HepG2 (cell line): Measurements from ENCODE around the gene CHCHD6. TPM values are rescaled to one million over a fixed set of nuclear protein-coding genes. Genes with fewer than 3 reads are reported as not detected.

Source experiments
- ATAC-seq: fragments of 200-7000 bp; cut with Tn5 transposase; 3 replicates; pipeline ENCODE4 v1.9.1; 2020; ENCODE audit warnings: mild to moderate bottlenecking, moderate library complexity
- BruUV-seq: library from RNA; stranded (reverse); fragments of 400-500 nt; replicated peaks from 2 replicates; lab custom pipeline; 2021; lab: Mats Ljungman, UMichigan
- CTCF ChIA-PET: fragments of 300-600 bp; formaldehyde crosslinking; extraction: SDS; loops from one replicate; lab custom pipeline; 2021; ENCODE audit warnings: low total read pairs, inconsistent platforms, low intra/inter-chr PET ratio; lab: Yijun Ruan, JAX
- POLR2A ChIA-PET: fragments of 350-600 bp; sonication (Branson Sonifier 250); formaldehyde crosslinking; loops from one replicate; lab custom pipeline; 2020; ENCODE audit warnings: antibody characterized with exemption, inconsistent platforms; lab: Yijun Ruan, JAX
- DNase-seq: peaks from one replicate; pipeline ENCODE4 v3.0.0-alpha.2; 2015; ENCODE audit warnings: low spot score
- FAIRE-seq: peaks from 3 replicates; lab custom pipeline; 2011; peaks lifted over from hg19 to GRCh38; lab: Jason Lieb, UNC
- H2AFZ ChIP-seq: one replicate; pipeline ENCODE4 v1.6.1; 2011; ENCODE audit warnings: low read length, inconsistent platforms
- H3K27ac ChIP-seq: fragments of 300-600 bp; 3 replicates; pipeline ENCODE4 v1.8.0; 2011; ENCODE audit warnings: mixed run types, mild to moderate bottlenecking, mixed read lengths, low read length, inconsistent platforms; ENCODE audit not compliant: insufficient read depth; ENCODE audit errors: extremely low read length
- H3K27me3 ChIP-seq, 2 experiments: fragments of 200-600 bp in 1 of 2; 2 replicates in 1 of 2; 3 replicates in 1 of 2; pipeline versions ENCODE4 v1.6.0 to v1.8.0; 2011; ENCODE audit warnings: low read length in 2 of 2, mild to moderate bottlenecking in 2 of 2, moderate library complexity in 2 of 2, inconsistent platforms in 1 of 2; ENCODE audit not compliant: insufficient read depth in 2 of 2, control insufficient read depth in 1 of 2
- H3K36me3 ChIP-seq, 2 experiments: fragments of 200-600 bp in 1 of 2; replicated peaks in 1 of 2; 2 replicates in 1 of 2; 3 replicates in 1 of 2; pipeline versions ENCODE4 v1.5.1 to v1.8.0; 2011; ENCODE audit warnings: low read length in 2 of 2, inconsistent platforms in 1 of 2; ENCODE audit not compliant: insufficient read depth in 2 of 2, control insufficient read depth in 1 of 2
- H3K4me1 ChIP-seq: 2 replicates; pipeline ENCODE4 v1.5.1; 2012; ENCODE audit warnings: low read length, inconsistent platforms; ENCODE audit not compliant: insufficient read depth
- H3K4me2 ChIP-seq: 2 replicates; pipeline ENCODE4 v1.6.0; 2011; ENCODE audit warnings: low read depth, low read length, inconsistent platforms
- H3K4me3 ChIP-seq, 3 experiments: fragments of 200-600 bp in 1 of 3; sonication (generic), shearing (Covaris generic) in 1 of 3; replicated peaks in 1 of 3; 2 replicates each; pipeline ENCODE4 v1.5.1; 2011 to 2016; ENCODE audit warnings: low read length in 3 of 3, inconsistent platforms in 2 of 3, low read depth in 2 of 3, mild to moderate bottlenecking in 2 of 3, control low read depth in 1 of 3, mixed read lengths in 1 of 3; ENCODE audit not compliant: insufficient read depth in 1 of 3
- H3K79me2 ChIP-seq: one replicate; pipeline ENCODE4 v1.6.1; 2011; ENCODE audit warnings: low read length, inconsistent platforms; ENCODE audit not compliant: insufficient read depth
- H3K9ac ChIP-seq: 2 replicates; pipeline ENCODE4 v1.6.0; 2011; ENCODE audit warnings: mild to moderate bottlenecking, low read depth, low read length, inconsistent platforms; ENCODE audit not compliant: insufficient read depth
- H3K9me3 ChIP-seq: 2 replicates; pipeline ENCODE4 v1.5.1; 2012; ENCODE audit warnings: mild to moderate bottlenecking, low read length
- H4K20me1 ChIP-seq: 2 replicates; pipeline ENCODE4 v1.6.0; 2011; ENCODE audit warnings: inconsistent platforms, mild to moderate bottlenecking, low read length, moderate library complexity; ENCODE audit not compliant: insufficient read depth
- CEBPZ ChIP-seq: IDR thresholded peaks from 2 replicates; pipeline ENCODE4 v1.6.1; 2012; ENCODE audit warnings: low read length, improper control_type of control experiment
- GATAD1 ChIP-seq: IDR thresholded peaks from 2 replicates; pipeline ENCODE4 v1.6.1; 2016; ENCODE audit warnings: missing genetic modification reagents, missing compliant biosample characterization
- MTF2 ChIP-seq: sonication (generic); formaldehyde crosslinking; IDR thresholded peaks from 2 replicates; pipeline ENCODE4 v1.5.0; 2020; ENCODE audit warnings: missing genetic modification reagents, borderline replicate concordance
- MYC ChIP-seq: sonication (generic); formaldehyde crosslinking; IDR thresholded peaks from 2 replicates; pipeline ENCODE4 v1.9.0; 2021; ENCODE audit warnings: missing genetic modification reagents, borderline replicate concordance
- RBAK ChIP-seq: sonication (generic); formaldehyde crosslinking; IDR thresholded peaks from 2 replicates; pipeline ENCODE4 v1.5.1; 2020; ENCODE audit warnings: mild to moderate bottlenecking, missing genetic modification reagents
- RFXAP ChIP-seq: sonication (generic); formaldehyde crosslinking; IDR thresholded peaks from 2 replicates; pipeline ENCODE4 v1.4.0; 2020; ENCODE audit warnings: missing genetic modification reagents, borderline replicate concordance
- SALL1 ChIP-seq: sonication (generic); formaldehyde crosslinking; IDR thresholded peaks from 2 replicates; pipeline ENCODE4 v1.8.0; 2022; ENCODE audit warnings: mild to moderate bottlenecking, missing genetic modification reagents
- TERF1 ChIP-seq: sonication (generic); formaldehyde crosslinking; IDR thresholded peaks from 2 replicates; pipeline ENCODE4 v1.8.0; 2022; ENCODE audit warnings: mild to moderate bottlenecking, missing genetic modification reagents, moderate library complexity
- ZBTB7B ChIP-seq: sonication (generic); formaldehyde crosslinking; IDR thresholded peaks from 2 replicates; pipeline ENCODE4 v1.4.0; 2020; ENCODE audit warnings: missing genetic modification reagents
- ZFP91 ChIP-seq: sonication (generic); formaldehyde crosslinking; IDR thresholded peaks from 2 replicates; pipeline ENCODE4 v1.9.0; 2022; ENCODE audit warnings: missing genetic modification reagents, mild to moderate bottlenecking, borderline replicate concordance
- ZFYVE20 ChIP-seq: sonication (generic); formaldehyde crosslinking; IDR thresholded peaks from 2 replicates; pipeline ENCODE4 v1.8.0; 2023; ENCODE audit warnings: low read depth, mild to moderate bottlenecking, moderate library complexity, missing genetic modification reagents, borderline replicate concordance
- ZNF232 ChIP-seq: sonication (generic); formaldehyde crosslinking; IDR thresholded peaks from 2 replicates; pipeline ENCODE4 v1.4.0; 2020; ENCODE audit warnings: missing genetic modification reagents, borderline replicate concordance
- ZNF33B ChIP-seq: sonication (generic); formaldehyde crosslinking; IDR thresholded peaks from 2 replicates; pipeline ENCODE4 v1.5.1; 2020; ENCODE audit warnings: mild to moderate bottlenecking, missing genetic modification reagents
- ZNF776 ChIP-seq: sonication (generic); formaldehyde crosslinking; IDR thresholded peaks from 2 replicates; pipeline ENCODE4 v1.4.0; 2020; ENCODE audit warnings: mild to moderate bottlenecking, missing genetic modification reagents
- ZNF784 ChIP-seq: sonication (generic); formaldehyde crosslinking; IDR thresholded peaks from 2 replicates; pipeline ENCODE4 v1.5.1; 2020; ENCODE audit warnings: missing genetic modification reagents, mild to moderate bottlenecking, borderline replicate concordance
- WGBS: methylation state at CpG from one replicate; pipeline ENCODE4 v1.1.6; 2017; ENCODE audit warnings: low lambda C conversion rate; 5-methylcytosine and 5-hydroxymethylcytosine counted together
- in situ Hi-C: cut with HindIII; loops from 2 replicates; pipeline ENCODE4 v1.10.0; 2017; ENCODE audit warnings: low pct_unique_long_range_greater_than_20kb; ENCODE audit not compliant: extremely low pct_ligation_motif_present
- intact Hi-C: fragments of 100-400 bp; cut with micrococcal nuclease; formaldehyde crosslinking; loops from one replicate; pipeline ENCODE4 v1.10.0; 2022; ENCODE audit not compliant: unreplicated experiment
- polyA plus RNA-seq, 8 experiments: library from polyadenylated mRNA; depleted of rRNA in 3 of 8; stranded (reverse) in 7 of 8; unstranded in 1 of 8; fragments of >200 nt; fragmentation: Illumina TruSeq in 4 of 8; extraction: Trizol in 4 of 8; gene quantifications; 2 replicates each; pipeline versions ENCODE4 v1.2.1 to v1.2.3, GENCODE V29; 2011 to 2016; ENCODE audit warnings: low read depth in 4 of 8, missing spikeins in 1 of 8, mixed read lengths in 1 of 8; ENCODE audit not compliant: insufficient read depth in 1 of 8
- total RNA-seq, 5 experiments: library from RNA; depleted of rRNA; stranded (reverse); fragments of >200 nt; fragmentation: Illumina TruSeq; extraction: Trizol; gene quantifications; 2 replicates each; pipeline ENCODE4 v1.2.3, GENCODE V29; 2016; ENCODE audit warnings: low read depth in 1 of 5

CHCHD6 gene
- total and polyA plus RNA-seq, 2 of the 13 experiments (the other 11 are each of a cell fraction or from before 2014, with no cell fraction given): 20.3 to 20.8 TPM

- no peaks in the 10 kb centered on the region for H3K9me3 ChIP-seq
- H3K79me2 ChIP-seq: no peaks in the 10 kb centered on the region
- H3K4me3 ChIP-seq: no peak overlapping the region
- BruUV-seq: no TSS peak
- ChIA-PET CTCF (no interaction called here), POLR2A (no interaction called here)
- intact Hi-C loops (no loop called here), in situ Hi-C loops (no loop called here)
- no peak overlapping the region for H3K9ac ChIP-seq
- H3K27me3 ChIP-seq: no peaks in the 10 kb centered on the region
- H3K36me3 ChIP-seq: 0 out of 5 replicates have a peak, but pooled peaks cover 0 to 2% of the 10 kb centered on the region in 2 experiments
- H3K27ac ChIP-seq: no peak overlapping the region
- FAIRE-seq (no peak), ATAC-seq (no peak), DNase-seq (no peak)
- TF ChIP-seq ZNF33B (CRISPR knock-in tag) (no peak), RBAK (CRISPR knock-in tag) (no peak), RFXAP (no peak), MTF2 (CRISPR knock-in tag) (no peak), MYC (CRISPR knock-in tag) (no peak), CEBPZ (no peak), GATAD1 (CRISPR knock-in tag) (no peak), ZNF232 (CRISPR knock-in tag) (no peak), ZNF784 (CRISPR knock-in tag) (no peak), ZBTB7B (CRISPR knock-in tag) (no peak), SALL1 (CRISPR knock-in tag) (no peak), TERF1 (no peak), ZNF776 (CRISPR knock-in tag) (no peak), ZFP91 (CRISPR knock-in tag) (no peak), ZFYVE20 (CRISPR knock-in tag) (no peak)
- 100% methylated on average over 7 of the region's 9 CpGs for WGBS
- no peaks in the 10 kb centered on the region for H4K20me1 ChIP-seq
- H3K4me2 ChIP-seq: no peak overlapping the region
- no peak overlapping the region for H2AFZ ChIP-seq
- no peaks in the 10 kb centered on the region for H3K4me1 ChIP-seq
These were observed 94.5 kb downstream of the CHCHD6 start for GRCh38 chr3:126798521-126798920.
